Measurements from ENCODE around the gene RASSF5.

DNA sequence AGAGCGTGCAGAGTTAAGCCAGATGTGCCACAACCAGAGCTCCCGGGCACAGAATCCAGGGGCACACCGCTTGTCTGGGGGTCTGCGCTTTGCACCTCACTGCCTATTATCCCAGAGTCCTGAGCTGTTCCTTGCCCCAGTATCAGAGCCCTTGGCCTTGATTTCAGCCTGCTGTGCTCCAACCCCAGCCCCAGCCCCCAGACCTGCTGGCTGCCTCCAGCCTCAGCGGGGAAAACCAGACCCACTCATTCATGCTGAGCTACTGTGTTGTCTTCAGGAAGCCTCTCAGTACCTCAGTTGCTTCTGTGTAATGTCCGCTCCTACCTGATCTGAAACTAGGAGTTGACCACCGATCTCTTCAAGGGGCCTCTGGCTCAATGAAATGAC, 35.9 kb upstream of the RASSF5 start:
- TF ChIP-seq ATF7 (IDR thresholded peaks at IDR 0.05; ENCODE audit: low read depth), result no peak
- TF ChIP-seq, protein P1, sequence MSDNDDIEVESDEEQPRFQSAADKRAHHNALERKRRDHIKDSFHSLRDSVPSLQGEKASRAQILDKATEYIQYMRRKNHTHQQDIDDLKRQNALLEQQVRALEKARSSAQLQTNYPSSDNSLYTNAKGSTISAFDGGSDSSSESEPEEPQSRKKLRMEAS (IDR thresholded peaks at IDR 0.05; ENCODE audit: low read depth, low read length), result no peak
- TF ChIP-seq, protein P2, sequence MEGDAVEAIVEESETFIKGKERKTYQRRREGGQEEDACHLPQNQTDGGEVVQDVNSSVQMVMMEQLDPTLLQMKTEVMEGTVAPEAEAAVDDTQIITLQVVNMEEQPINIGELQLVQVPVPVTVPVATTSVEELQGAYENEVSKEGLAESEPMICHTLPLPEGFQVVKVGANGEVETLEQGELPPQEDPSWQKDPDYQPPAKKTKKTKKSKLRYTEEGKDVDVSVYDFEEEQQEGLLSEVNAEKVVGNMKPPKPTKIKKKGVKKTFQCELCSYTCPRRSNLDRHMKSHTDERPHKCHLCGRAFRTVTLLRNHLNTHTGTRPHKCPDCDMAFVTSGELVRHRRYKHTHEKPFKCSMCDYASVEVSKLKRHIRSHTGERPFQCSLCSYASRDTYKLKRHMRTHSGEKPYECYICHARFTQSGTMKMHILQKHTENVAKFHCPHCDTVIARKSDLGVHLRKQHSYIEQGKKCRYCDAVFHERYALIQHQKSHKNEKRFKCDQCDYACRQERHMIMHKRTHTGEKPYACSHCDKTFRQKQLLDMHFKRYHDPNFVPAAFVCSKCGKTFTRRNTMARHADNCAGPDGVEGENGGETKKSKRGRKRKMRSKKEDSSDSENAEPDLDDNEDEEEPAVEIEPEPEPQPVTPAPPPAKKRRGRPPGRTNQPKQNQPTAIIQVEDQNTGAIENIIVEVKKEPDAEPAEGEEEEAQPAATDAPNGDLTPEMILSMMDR (IDR thresholded peaks at IDR 0.05 in 2 of 3, conservative IDR thresholded peaks at IDR 0.05 in 1 of 3; ENCODE audit: control insufficient read depth in 2 of 3, extremely low read depth in 1 of 3, insufficient read depth in 1 of 3, low read depth in 3 of 3, low read length in 3 of 3), result no peak
- TF ChIP-seq EP300 (IDR thresholded peaks at IDR 0.05; ENCODE audit: borderline replicate concordance in 1 of 2, control insufficient read depth in 1 of 2, low read depth in 2 of 2, low read length in 2 of 2), result no peak
- 0 out of 2 replicates have a peak, but pooled peaks have one; percentile 35 for TF ChIP-seq DPF2 (IDR thresholded peaks at IDR 0.05)
- TF ChIP-seq MEF2A (IDR thresholded peaks at IDR 0.05; ENCODE audit: insufficient read depth, low read depth, low read length), result no peak
- no peak for TF ChIP-seq CBFB (IDR thresholded peaks at IDR 0.05; ENCODE audit: low read depth)
- no peak for TF ChIP-seq FOXM1 (IDR thresholded peaks at IDR 0.05; ENCODE audit: low read depth, low read length)
- TF ChIP-seq BRCA1 (IDR thresholded peaks at IDR 0.05; ENCODE audit: low read depth, low read length), result no peak
- TF ChIP-seq, protein P3, sequence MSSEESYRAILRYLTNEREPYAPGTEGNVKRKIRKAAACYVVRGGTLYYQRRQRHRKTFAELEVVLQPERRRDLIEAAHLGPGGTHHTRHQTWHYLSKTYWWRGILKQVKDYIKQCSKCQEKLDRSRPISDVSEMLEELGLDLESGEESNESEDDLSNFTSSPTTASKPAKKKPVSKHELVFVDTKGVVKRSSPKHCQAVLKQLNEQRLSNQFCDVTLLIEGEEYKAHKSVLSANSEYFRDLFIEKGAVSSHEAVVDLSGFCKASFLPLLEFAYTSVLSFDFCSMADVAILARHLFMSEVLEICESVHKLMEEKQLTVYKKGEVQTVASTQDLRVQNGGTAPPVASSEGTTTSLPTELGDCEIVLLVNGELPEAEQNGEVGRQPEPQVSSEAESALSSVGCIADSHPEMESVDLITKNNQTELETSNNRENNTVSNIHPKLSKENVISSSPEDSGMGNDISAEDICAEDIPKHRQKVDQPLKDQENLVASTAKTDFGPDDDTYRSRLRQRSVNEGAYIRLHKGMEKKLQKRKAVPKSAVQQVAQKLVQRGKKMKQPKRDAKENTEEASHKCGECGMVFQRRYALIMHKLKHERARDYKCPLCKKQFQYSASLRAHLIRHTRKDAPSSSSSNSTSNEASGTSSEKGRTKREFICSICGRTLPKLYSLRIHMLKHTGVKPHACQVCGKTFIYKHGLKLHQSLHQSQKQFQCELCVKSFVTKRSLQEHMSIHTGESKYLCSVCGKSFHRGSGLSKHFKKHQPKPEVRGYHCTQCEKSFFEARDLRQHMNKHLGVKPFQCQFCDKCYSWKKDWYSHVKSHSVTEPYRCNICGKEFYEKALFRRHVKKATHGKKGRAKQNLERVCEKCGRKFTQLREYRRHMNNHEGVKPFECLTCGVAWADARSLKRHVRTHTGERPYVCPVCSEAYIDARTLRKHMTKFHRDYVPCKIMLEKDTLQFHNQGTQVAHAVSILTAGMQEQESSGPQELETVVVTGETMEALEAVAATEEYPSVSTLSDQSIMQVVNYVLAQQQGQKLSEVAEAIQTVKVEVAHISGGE (CRISPR knock-in tag; IDR thresholded peaks at IDR 0.05), result no peak
- TF ChIP-seq SIN3A (IDR thresholded peaks at IDR 0.05; ENCODE audit: low read depth, low read length), result no peak
- no peak for TF ChIP-seq POLR2A (IDR thresholded peaks at IDR 0.05; ENCODE audit: low read depth, low read length)
- TF ChIP-seq EZH2 (IDR thresholded peaks at IDR 0.05; ENCODE audit: borderline replicate concordance, control insufficient read depth, low read depth, low read length), result no peak
